HG02943 (cell line): ENCODE results near the gene STEAP3.
"Not testable (repeated sequence)": the region's sequence is repeated elsewhere in the genome, so short reads cannot be mapped to it uniquely, and the experiment has no call there.

Source experiments
- ATAC-seq: cut with Tn5 transposase; IDR thresholded peaks from one replicate; pipeline ENCODE4 v1.9.1; 2021; ENCODE audit warnings: mild to moderate bottlenecking, low read depth, moderate library complexity; ENCODE audit not compliant: unreplicated experiment

The STEAP3 gene

DNA sequence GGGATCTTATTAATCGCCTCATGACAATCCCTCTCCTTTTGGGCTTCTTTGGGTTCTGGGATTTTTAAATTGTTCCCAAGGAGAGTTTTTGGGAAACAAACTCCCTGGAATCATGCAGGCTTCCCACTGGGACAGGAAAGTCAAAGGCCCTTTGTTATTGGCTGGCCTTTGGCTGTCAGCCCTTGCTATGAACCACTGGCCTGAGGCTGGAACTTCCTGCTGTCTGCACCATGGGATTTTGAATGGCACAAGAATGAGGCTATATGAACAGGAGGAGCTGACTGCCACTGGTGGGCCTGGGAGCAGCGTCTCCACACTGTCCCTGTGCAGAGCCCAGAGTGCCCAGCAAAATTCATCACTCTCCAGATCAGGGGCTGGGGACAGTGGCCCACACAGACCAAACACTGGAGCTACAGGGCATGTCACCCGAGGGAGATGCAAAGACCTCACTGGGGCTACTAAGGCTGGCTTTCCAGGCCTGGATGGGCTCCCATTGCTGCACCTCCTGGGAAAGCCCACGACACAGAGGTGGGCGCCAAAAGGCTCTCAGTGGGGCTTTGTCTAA lies 35.7 kb downstream of the STEAP3 start:
- ATAC-seq: no peak

DNA sequence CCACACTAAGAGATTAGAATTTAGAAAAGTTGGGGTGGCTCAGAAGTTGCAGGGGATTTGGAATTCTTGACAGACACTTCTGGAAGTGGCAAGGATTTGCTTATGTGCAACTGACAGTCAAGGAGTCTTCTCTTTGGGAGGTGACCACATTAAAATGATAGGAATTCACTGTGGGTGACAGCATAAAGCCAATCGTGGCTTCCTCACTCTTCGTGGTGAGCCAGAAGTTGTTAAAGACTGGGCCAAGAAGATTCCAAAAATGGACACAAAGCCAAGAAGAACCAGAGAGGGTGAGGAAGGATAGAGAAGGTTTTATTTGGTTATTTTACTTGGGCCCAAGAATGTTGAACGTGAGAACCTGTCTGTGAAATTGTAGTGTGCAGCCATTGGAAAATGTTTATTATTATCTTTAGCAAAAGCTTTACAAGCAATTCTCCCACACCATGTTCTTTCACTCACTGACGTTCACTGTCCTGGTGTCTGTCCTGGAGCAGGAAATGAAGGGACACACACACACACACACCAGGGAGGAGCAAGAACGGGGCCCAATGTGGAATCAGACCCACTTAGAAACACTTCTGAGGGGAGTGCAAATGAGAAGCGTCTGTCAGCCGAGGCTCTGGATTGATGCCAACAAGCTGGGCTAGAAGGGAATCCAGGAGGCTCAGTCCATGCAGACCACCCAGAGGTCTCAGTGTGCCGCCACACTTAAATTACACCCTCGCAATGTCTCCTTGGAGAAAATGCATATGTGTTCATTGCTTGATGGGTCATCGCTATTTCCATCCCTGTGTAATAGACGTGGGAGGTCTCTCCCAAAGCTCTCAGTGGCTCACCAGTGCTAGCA lies 37.2 kb downstream of the STEAP3 start:
- no peak for ATAC-seq

DNA sequence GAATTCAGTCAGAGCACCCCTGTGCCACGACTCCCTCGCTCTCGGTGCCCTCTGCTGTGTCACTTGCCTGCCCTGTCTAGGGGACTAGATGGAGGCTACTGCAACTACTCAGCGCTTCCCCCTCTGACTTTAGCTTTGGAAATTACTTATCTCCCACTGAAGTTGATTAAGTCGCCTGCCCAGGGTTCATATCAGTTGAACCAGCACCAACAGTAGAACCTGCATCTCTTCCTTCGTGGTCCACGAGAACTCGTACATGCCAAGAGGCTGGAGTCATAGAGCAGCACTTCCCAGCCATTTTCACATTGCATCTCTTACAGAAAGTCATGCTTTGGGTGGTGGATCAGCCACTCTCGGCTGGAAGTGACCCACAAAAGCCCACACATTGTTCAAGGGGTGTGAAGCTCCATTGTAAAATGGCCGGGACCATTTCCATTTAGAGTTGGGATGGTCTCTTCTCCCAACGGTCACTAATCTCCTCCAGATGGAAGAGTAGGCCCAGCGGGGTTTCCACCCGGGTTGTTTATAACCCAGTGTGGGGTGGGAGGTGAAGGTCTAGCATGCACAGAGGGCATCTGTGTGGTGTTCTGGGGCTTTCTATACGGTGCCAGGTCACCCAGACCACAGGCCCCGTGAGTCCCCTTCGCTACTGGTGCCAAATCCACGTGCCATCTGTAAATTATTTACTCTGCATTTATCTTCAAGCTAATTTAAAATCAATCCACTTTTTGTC lies 38.0 kb downstream of the STEAP3 start:
- no peak for ATAC-seq

DNA sequence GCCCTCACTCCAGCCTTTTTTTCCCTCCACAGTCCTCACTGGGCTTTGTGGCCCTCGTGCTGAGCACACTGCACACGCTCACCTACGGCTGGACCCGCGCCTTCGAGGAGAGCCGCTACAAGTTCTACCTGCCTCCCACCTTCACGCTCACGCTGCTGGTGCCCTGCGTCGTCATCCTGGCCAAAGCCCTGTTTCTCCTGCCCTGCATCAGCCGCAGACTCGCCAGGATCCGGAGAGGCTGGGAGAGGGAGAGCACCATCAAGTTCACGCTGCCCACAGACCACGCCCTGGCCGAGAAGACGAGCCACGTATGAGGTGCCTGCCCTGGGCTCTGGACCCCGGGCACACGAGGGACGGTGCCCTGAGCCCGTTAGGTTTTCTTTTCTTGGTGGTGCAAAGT lies 39.4 kb downstream of the STEAP3 start:
- ATAC-seq: no peak

DNA sequence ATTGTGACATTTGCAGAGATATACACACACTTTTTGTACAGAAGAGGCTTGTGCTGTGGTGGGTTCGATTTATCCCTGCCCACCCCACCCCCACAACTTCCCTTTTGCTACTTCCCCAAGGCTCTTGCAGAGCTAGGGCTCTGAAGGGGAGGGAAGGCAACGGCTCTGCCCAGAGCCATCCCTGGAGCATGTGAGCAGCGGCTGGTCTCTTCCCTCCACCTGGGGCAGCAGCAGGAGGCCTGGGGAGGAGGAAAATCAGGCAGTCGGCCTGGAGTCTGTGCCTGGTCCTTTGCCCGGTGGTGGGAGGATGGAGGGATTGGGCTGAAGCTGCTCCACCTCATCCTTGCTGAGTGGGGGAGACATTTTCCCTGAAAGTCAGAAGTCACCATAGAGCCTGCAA lies 40.0 kb downstream of the STEAP3 start:
- no peak for ATAC-seq

DNA sequence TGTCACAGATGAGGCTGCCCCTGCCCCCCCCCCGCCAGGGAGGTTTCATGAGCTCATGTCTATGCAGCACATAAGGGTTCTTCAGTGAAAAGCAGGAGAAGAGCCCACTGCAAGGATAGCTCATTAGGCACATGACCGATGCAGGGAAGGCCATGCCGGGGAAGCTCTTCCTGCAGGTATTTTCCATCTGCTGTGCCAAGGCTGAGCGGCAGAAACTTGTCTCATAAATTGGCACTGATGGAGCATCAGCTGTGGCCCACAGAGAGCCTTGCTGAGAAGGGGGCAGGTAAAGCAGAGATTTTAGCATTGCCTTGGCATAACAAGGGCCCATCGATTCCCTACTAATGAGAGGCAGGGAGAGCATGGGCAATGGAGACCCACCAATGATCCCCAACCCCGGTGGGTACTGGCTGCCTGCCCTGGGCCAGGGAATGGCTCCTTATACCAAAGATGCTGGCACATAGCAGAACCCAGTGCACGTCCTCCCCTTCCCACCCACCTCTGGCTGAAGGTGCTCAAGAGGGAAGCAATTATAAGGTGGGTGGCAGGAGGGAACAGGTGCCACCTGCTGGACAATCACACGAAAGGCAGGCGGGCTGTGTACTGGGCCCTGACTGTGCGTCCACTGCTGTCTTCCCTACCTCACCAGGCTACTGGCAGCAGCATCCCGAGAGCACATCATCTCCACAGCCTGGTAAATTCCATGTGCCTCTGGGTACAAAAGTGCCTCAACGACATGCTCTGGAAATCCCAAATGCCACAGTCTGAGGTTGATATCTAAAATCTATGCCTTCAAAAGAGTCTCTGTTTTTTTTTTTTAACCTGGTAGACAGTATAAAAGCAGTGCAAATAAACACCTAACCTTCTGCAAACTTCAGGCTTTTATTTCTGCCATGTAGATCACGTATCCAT lies 41.4 kb downstream of the STEAP3 start:
- peak; percentile 87 for ATAC-seq

DNA sequence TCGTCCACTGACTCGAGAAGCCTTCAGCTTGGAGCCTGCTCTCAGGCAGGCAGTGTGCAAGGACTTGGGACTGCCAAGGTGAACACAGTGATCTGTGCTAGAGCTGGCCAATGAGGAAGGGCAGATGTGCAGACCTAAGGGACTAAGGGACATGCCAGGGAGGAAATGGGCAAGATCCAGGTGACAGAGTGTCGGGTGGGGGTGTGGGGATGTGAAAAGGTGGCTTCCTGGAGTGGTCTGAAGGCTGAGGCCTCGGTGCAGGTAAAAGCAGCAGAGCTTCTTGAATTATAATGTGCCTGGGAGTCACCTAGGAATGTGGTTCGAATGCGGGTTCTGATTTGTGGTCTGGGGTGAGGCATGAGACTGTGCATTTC lies 42.0 kb downstream of the STEAP3 start:
- no peak for ATAC-seq

DNA sequence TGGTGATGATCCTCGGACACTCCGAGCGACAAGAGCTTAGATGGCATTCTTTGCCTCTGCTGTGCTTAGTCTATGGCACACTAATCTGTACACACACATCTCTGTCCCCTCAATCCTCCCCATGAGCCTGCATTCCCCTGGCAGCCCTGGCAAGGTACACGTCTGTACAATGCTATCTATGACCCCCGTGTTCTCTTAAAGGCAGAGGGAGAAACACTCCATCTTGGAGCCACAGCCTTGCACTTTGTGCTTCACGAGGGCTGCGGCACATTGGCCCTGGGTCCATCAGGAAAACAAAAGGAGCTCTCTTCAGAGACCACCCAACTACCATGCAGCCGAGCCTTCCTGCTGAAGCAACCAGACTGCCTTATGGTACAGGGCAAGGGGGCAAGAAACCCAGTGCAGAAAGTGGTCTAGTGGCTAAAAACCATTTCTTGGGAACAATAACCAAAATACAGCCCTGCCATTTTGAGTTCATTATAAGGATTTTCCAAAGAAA lies 42.5 kb downstream of the STEAP3 start:
- no peak for ATAC-seq

DNA sequence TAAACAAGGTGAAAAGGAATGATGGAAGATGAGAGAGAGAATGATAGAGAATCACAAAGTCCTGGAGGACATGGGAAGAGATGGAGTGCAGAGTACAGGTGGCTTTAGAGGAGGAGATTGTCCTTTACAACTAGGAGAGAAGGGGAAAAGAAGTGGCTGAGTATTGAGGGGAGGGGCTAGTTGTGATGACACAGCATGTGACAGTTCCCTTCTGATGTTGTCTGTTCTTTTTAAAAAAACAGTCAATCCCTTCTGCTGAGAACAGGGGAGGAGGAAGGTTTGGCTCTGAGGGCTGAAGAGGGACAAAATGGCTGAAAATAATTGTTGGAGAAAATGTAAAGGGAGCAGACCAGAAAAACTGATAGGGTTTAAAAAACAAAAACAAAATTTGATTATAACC lies 44.0 kb downstream of the STEAP3 start:
- ATAC-seq: no peak

DNA sequence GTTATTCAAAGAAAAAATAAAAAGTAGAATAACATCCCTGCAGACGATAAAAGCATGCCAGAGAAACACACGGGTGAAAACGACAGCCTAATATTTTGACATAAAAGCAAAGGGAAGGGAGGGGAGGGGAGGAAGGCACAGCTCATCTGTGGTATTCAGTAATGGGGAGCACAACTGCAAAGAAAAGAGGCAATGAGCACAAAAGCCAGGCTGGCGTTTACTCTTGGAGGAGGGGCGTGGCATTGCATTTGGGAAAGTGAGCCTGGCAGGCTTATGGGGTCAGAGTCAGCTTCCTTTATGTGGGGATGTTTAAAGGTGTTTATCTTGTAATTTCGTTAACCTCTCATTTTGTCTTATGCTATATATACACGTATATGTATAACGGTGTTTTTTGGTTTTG lies 53.2 kb downstream of the STEAP3 start:
- ATAC-seq: no peak

DNA sequence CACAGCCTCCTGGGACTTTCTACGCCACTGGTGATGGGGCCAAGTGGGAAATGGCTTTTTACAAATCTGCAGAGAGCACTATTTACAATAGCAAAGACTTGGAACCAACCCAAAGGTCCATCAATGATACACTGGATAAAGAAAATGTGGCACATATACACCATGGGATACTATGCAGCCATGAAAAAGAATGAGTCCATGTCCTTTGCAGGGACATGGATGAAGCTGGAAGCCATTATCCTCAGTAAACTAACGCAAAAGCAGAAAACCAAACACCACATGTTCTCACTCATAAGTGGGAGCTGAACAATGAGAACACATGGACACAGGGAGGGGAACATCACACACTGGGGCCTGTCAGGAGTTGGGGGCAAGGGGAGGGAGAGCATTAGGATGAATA lies 54.8 kb downstream of the STEAP3 start:
- ATAC-seq: not testable (repeated sequence)

DNA sequence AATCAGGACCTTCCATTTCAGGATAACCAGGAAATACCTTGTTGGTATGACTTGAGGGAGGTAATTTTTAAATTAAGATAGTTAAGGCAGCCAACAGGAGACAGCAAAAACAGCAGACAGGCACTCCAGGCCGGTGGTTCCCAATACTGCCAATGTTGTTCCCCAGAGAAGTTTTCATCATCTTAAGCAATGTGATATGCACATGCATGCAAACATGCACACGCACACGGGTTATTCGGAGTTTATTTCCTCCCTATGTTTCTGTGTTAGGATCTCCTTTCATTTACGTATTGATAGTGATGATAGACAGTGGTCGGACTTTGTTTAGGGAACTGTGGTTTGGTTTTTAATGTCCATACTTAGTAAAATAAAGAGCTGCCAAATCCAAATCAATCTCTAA lies 55.3 kb downstream of the STEAP3 start:
- no peak for ATAC-seq

DNA sequence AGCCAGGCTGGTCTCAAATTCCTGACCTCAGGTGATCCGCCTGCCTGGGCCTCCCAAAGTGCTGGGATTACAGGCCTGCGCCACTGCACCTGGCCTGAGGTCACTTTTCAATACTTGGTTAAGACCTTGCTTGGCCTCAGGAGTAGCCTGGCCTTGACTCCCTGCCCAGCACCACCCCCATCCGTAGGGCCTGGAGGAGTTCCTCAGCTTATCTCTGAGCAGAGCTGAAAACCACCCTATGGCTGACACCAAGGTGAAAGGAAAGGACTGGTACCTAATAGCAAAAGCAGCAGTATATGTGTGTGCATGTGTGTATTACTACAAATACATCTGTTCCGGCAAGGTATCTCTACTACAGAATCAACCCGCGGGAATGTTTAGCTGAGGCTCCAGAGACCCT lies 56.0 kb downstream of the STEAP3 start:
- ATAC-seq: no peak

DNA sequence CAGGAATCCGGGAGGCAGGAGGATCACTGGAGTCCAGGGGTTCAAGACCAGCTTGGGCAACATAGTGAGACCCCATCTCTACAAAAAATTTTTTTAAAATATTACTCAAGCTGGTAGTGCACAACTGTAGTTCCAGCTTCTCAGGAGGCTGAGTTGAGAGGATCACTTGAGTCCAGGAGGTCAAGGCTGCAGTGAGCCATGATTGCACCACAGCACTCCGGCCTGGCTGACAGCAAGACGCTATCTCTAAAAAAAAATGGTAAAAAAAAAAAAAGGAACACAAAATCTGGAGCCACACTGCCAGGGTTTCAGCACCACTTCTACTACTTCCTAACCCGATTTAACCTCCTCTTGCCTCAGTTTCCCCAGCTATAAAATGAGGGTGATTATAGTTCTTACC lies 57.0 kb downstream of the STEAP3 start:
- ATAC-seq: no peak

DNA sequence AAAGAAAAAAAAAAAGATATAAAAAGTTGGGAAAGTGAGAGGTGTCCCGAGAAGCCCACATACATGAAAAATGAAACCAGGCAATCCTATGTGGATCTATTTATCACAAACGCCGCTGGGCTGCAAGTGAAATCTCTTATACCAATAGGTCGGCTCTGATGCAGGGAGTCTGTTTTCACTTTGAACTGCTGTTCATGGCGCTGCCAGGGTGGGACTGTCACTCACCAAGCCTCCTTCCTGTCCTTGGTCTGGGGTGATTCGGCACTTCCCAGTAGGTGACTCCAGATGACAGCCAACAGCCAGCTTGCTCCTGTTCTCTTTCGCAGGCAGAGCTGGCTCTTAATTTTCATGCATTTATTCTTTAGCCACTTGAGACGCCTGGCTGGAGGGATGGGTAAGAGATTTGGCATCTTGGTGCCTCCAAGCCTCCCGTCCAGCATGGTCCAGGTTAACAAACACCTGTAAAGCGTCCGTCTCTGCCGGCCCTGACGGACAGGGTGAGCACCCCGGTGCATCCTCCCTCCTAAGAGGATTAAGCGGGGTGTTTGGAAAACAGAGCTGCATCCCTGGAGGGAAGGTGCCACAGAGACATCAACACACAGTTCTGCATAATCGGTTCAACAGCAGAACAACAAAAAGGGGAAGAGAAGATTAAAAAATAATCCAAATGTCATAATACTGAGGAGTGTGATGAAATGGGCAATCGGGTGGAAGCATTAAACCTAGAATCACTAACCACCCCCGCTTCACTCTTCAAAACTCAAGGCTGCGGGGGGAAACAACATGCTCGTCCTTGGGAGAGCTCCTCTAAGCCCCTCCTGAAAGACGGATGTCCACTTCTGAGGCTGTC lies 58.7 kb downstream of the STEAP3 start:
- ATAC-seq: no peak

DNA sequence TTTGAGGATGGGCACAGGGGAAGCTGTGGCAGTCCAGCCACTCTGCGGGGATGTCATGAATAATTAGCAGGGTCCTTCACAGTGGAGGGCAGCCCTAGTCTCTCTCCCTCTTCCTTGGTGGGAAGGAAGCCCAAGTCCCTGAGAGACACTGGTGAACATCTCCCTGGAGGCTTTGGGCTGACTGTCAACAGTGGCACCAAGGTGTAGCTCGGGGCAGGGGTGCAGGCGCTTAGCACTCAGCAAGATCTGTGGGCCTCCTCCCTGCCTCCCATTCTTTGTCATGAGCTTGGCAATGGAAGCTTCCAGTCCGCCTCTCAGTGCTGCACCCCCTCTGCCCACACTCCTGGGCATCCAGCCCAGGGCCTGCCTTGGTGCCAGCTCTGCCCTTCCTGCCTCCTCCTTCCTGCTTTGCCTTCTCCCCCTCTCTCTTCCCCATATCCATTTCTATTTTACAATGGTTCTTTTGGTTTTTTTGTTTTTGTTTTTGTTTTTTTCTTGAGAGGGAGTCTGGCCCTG lies 59.4 kb downstream of the STEAP3 start:
- no peak for ATAC-seq

DNA sequence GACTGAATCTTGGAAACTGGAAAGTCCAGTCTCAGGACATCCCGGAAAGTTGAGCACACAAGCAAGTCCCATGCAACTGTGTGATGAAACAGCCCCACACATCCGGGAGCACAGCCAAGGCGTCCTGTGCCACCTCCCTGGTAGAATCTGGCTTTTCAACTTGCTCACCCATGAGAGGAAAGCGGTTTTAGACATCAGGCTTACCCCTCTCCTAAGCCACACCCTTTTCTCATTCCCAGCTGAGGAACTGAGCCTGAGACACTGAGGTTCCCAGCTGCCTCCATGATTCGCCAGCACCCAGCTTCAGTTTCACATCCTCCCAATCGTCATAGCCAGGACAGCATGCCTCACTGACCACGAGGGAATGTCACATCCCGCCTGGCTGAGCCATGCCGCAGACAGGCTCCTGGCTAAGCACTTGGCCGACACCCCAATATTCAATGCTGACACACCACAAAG lies 60.3 kb downstream of the STEAP3 start:
- no peak for ATAC-seq

DNA sequence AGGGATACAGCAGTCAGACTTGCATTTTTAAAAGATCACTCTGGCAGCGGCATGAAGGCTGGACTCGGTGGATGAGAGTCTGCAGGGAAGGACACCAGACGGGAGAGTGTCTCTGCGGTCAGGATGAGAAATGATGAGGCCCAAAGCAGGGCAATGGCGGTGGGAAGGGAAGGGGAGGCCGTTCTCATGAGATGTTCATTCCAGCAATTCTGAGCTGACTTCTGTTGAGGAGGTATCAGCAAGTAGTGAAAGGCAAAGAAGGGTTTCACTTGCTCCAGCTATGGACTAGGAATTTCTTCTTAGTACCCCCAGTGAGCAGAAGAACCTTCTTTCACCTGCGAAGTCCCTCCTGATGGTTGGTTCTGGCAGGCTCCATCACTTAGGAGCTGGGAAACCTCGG lies 63.0 kb downstream of the STEAP3 start:
- ATAC-seq: no peak

DNA sequence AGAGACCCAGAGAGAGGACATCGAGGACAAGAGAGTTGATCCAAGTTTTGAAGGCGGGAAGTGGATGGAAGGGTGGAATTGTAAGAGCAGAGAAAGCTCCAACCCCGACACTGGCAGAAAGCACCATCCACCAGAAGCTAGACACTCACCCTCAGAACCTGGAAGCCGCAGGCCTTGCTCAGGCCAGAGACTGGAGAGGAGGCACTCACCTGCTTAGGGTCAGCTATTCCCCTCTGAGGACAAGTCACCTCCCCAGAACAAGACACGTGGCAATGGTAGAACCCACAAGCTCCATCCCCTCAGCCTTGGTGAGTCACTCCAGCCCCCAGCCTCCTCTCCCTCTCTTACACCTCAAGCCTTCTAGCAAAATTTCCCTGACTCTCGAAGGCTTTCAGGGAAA lies 64.9 kb downstream of the STEAP3 start:
- no peak for ATAC-seq
